GM20431 (cell line): ENCODE results near the gene ARFGAP3.

ENCODE experiments used
- in situ Hi-C: fragments of 300-500 bp; cut with MseI, MboI; formaldehyde crosslinking; loops from one replicate; pipeline ENCODE4 v1.15.0; 2020; ENCODE audit warnings: low sequenced_read_pairs; ENCODE audit not compliant: unreplicated experiment

Gene ARFGAP3

GRCh38 chr22:42884616-42885375 lies 27.7 kb upstream of the ARFGAP3 start:
- in situ Hi-C loops, result no loop called here

GRCh38 chr22:42883970-42884369 lies 26.9 kb upstream of the ARFGAP3 start:
- in situ Hi-C loops, result no loop called here

DNA sequence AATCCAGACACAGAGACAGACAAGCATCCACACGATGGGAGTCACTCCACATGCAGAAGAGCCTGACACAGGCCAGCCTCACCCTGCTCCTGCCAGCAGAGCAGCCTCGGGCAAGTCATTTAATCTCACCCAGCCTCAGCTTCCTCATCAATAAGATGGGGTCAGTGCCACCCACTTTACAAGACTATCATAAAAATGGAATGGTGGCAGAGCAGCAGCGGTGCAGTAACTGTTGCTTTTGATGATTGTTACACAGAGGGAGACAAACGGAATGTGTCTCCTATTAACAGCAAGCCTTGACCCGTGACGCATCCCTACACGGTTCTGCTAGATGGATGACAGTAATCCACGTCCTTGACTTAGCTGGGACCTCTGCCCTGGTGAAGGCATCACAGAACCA lies 26.0 kb upstream of the ARFGAP3 start:
- in situ Hi-C loops, result no loop called here

DNA sequence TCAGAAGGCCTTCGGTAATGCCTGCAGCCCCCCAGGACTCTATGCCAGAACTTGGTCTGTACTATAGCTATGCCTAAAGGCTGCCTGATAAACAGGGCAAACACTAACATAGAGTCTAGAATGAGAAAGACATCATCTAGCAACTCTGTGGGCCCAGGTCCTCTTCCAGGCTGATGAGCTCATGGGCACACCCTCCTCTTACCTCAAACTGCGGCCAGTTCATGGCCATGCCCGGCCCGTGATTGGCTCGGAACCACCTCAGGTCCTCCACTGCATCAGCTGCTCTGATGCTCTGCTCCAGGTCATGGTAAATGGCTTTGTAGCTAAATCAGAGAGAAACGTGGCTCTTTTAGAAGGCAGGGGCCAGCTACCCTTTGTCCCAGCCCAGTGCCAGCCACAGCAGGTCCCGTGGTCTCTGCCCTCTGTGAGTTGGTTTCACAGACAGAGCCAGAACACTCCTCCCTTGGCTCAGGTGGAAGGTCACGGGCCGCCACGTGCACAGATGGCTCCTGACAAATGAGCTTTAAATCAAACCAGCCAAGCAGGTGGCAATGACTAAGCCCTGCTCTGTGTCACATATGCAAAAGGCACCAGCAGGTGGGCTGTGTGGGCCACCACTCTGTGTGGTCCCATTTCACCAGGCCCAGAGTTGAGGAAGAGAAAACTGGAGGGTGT lies 25.0 kb upstream of the ARFGAP3 start:
- in situ Hi-C loops, result no loop called here

GRCh38 chr22:42881298-42881697 lies 24.2 kb upstream of the ARFGAP3 start:
- in situ Hi-C loops, result no loop called here

DNA sequence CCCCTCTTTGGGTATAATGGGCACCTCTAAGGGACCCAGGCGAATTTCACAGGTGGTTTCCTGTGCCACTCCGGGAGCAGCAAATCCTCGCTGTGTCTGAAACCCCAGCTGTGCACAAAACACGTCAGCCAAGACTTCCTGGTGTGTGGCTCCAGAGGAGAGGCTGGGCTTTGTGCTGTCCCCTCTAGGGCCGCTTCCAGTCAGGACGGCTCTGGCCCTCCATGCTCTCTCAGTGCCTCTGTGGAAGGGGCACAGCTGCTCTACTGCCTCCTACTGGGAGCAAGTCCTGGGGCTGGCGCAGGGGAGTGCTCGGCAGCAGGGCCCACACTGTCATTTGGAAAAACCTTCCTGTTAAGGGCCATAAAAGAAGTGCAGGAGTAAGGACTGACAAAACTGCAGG lies 23.7 kb upstream of the ARFGAP3 start:
- in situ Hi-C loops, result no loop called here

GRCh38 chr22:42879371-42880021 lies 22.4 kb upstream of the ARFGAP3 start:
- in situ Hi-C loops, result no loop called here

DNA sequence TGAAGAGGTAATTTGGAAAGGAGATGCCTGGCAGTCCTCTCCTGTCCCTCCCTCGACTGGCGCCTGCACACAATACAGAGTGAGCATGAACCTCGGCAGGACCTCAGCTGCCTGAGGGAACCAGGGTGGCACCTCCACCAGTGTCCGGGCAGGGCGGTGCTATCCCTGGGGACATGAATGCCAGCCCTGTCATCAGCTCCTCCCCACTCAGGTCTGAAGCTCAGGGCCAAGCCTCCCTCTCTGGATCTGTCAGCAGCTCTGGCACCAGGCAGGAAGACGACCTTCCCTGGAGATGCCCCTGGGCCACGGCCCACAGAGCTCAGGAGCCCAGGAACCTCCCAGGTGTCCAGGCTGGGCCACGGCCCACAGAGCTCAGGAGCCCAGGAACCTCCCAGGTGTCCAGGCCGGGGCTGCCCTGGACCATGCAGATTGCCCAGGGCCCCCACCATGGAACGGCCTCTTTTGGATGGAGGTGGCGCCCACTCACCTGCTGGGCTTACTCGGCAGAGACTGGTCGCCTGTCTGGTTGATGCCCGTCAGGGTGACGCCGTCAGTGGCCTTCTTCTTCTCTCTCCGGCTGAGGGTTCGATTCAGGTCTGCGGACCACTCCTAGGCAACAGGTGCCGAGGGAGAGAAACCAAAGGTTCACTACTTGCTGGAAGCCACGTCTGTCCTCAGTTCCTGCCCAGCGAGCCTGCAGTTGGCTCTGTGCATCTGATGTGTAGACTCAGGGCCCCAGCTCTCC lies 21.7 kb upstream of the ARFGAP3 start:
- in situ Hi-C loops, result no loop called here

- in situ Hi-C loops, result no loop called here
Measured at GRCh38 chr22:42877597-42878340, 20.7 kb upstream of the ARFGAP3 start.

GRCh38 chr22:42877158-42877557 lies 20.1 kb upstream of the ARFGAP3 start:
- in situ Hi-C loops, result no loop called here

GRCh38 chr22:42876041-42876440 lies 19.0 kb upstream of the ARFGAP3 start:
- in situ Hi-C loops, result no loop called here

- in situ Hi-C loops, result no loop called here
Measured at GRCh38 chr22:42874010-42874409, 16.9 kb upstream of the ARFGAP3 start.

GRCh38 chr22:42873356-42873755 lies 16.3 kb upstream of the ARFGAP3 start:
- in situ Hi-C loops, result no loop called here

- in situ Hi-C loops, result no loop called here
Measured at GRCh38 chr22:42872821-42873220, 15.7 kb upstream of the ARFGAP3 start.

- in situ Hi-C loops, result no loop called here
Measured at GRCh38 chr22:42871146-42872050, 14.3 kb upstream of the ARFGAP3 start.

- in situ Hi-C loops, result no loop called here
Measured at GRCh38 chr22:42869888-42870480, 12.9 kb upstream of the ARFGAP3 start.

GRCh38 chr22:42869463-42869862 lies 12.4 kb upstream of the ARFGAP3 start:
- in situ Hi-C loops, result no loop called here

DNA sequence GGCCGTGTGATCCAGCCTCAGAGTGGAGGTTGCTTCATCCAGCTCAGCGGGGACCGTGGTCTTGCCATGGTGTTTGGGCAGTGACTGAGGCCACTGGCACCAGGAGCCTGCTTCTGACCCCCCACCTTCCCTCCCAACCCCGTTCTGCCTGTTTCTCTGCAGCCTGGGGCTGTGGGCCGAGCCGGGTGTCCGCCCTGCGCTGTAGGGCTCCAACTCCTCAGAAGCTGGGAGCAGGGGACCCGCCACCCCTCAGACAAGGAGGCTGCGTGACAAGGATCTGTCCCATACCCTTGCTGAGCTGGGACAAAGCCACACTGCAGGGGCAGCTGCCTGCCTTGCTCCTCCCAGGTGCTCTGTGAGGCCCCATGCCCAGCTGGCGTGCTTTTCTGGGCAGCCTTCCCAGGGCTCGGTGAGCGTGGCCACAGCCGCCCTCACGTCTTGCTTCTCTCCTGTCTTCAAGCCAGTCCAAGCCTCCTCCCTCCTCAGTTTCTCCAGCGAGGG lies 11.7 kb upstream of the ARFGAP3 start:
- in situ Hi-C loops, result no loop called here
